Mammary epithelial cell (primary cell): ENCODE data around the gene KDM4C.

ENCODE experiments used
- EZH2 ChIP-seq: IDR thresholded peaks from 2 replicates; pipeline ENCODE4 v1.6.1; 2012; ENCODE audit warnings: low read length, inconsistent platforms, borderline replicate concordance
- TF ChIP-seq, protein P1 (sequence below), 2 donors: IDR thresholded peaks in 1 of 2; conservative IDR thresholded peaks in 1 of 2; 2 replicates each; pipeline ENCODE4 v1.5.1; 2011 to 2012; ENCODE audit warnings: inconsistent platforms in 2 of 2, low read length in 2 of 2, mild to moderate bottlenecking in 2 of 2, control low read depth in 1 of 2, low read depth in 1 of 2; ENCODE audit not compliant: insufficient read depth in 1 of 2; ENCODE audit errors: extremely low read depth in 1 of 2

DNA sequence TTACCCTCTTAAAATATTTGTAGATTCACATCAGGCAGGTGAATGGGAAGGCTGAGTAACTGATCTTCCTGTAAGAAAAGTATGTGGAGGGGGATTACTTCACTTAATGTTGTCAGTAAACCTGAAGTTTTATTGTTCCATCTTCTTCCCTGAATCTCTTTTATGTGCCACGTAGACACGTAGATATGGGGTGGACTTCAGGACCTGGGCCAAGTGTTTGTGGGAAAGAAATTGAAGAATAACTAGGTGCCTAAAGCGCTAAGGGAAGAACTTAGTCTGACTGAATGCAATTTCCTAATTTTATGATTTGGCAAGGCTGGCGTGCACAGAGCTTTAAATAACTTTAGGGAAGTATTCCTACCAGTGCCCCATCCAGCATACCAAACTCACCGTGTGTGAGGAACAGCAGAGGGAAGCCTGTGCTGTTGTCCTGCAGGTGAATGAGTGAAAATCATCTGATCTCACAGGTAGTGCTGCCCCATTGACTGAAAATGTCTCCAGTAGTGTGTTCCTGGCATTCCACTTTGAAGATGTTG lies 323.4 kb downstream of the KDM4C start:
- TF ChIP-seq, protein P1, sequence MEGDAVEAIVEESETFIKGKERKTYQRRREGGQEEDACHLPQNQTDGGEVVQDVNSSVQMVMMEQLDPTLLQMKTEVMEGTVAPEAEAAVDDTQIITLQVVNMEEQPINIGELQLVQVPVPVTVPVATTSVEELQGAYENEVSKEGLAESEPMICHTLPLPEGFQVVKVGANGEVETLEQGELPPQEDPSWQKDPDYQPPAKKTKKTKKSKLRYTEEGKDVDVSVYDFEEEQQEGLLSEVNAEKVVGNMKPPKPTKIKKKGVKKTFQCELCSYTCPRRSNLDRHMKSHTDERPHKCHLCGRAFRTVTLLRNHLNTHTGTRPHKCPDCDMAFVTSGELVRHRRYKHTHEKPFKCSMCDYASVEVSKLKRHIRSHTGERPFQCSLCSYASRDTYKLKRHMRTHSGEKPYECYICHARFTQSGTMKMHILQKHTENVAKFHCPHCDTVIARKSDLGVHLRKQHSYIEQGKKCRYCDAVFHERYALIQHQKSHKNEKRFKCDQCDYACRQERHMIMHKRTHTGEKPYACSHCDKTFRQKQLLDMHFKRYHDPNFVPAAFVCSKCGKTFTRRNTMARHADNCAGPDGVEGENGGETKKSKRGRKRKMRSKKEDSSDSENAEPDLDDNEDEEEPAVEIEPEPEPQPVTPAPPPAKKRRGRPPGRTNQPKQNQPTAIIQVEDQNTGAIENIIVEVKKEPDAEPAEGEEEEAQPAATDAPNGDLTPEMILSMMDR (conservative IDR thresholded peaks at IDR 0.05 in 1 of 2, IDR thresholded peaks at IDR 0.05 in 1 of 2; ENCODE audit: extremely low read depth in 1 of 2, insufficient read depth in 1 of 2, low read depth in 1 of 2, low read length in 2 of 2) = no peak
- no peak for TF ChIP-seq EZH2
